Neuronal stem cell (in vitro differentiated cells): ENCODE measurements around the gene RASGRF2.

Source experiments
- DNase-seq: peaks from one replicate; pipeline ENCODE4 v3.0.0-alpha.2; 2013; ENCODE audit warnings: low spot score
- H2AFZ ChIP-seq: one replicate; pipeline ENCODE4 v1.6.1; 2013; ENCODE audit warnings: mild to moderate bottlenecking, low read length, inconsistent platforms
- H2AK5ac ChIP-seq: 2 replicates; pipeline ENCODE4 v1.6.1; 2013; ENCODE audit warnings: low read depth, mild to moderate bottlenecking, inconsistent platforms, low read length, moderate library complexity, mixed read lengths
- H2BK120ac ChIP-seq: 2 replicates; pipeline ENCODE4 v1.6.1; 2013; ENCODE audit warnings: low read depth, mild to moderate bottlenecking, inconsistent platforms, low read length, moderate library complexity, mixed read lengths
- H2BK12ac ChIP-seq: one replicate; pipeline ENCODE4 v1.6.1; 2013; ENCODE audit warnings: low read length, inconsistent platforms
- H2BK15ac ChIP-seq: 2 replicates; pipeline ENCODE4 v1.6.1; 2013; ENCODE audit warnings: mild to moderate bottlenecking, low read length, inconsistent platforms, mixed read lengths
- H2BK5ac ChIP-seq: one replicate; pipeline ENCODE4 v1.6.1; 2013; ENCODE audit warnings: inconsistent platforms, mild to moderate bottlenecking, low read length, moderate library complexity
- H3K14ac ChIP-seq: one replicate; pipeline ENCODE4 v1.6.1; 2013; ENCODE audit warnings: low read length, inconsistent platforms
- H3K18ac ChIP-seq: 2 replicates; pipeline ENCODE4 v1.6.1; 2013; ENCODE audit warnings: low read length, inconsistent platforms
- H3K23ac ChIP-seq: 2 replicates; pipeline ENCODE4 v1.6.1; 2013; ENCODE audit warnings: low read depth, mild to moderate bottlenecking, mixed read lengths, low read length, inconsistent platforms; ENCODE audit not compliant: poor library complexity
- H3K27ac ChIP-seq: replicated peaks from 3 replicates; pipeline ENCODE4 v1.5.1; 2013; ENCODE audit warnings: low read length, inconsistent platforms
- H3K27me3 ChIP-seq, 3 experiments: 2 replicates each; pipeline ENCODE4 v1.6.1; 2013; ENCODE audit warnings: low read length in 3 of 3, mild to moderate bottlenecking in 2 of 3, inconsistent platforms in 1 of 3, low read depth in 1 of 3, mixed read lengths in 1 of 3, moderate library complexity in 1 of 3; ENCODE audit not compliant: control insufficient read depth in 3 of 3, insufficient read depth in 3 of 3
- H3K36me3 ChIP-seq, 2 donors: replicated peaks in 1 of 2; 2 replicates each; pipeline ENCODE4 v1.6.1; 2013; ENCODE audit warnings: low read length in 2 of 2; ENCODE audit not compliant: control insufficient read depth in 2 of 2, insufficient read depth in 2 of 2
- H3K4ac ChIP-seq: 2 replicates; pipeline ENCODE4 v1.6.1; 2013; ENCODE audit warnings: inconsistent platforms, mild to moderate bottlenecking, low read length, moderate library complexity
- H3K4me1 ChIP-seq, 2 donors: 1 replicate in 1 of 2; 2 replicates in 1 of 2; pipeline ENCODE4 v1.6.1; 2013; ENCODE audit warnings: low read length in 2 of 2, low read depth in 1 of 2; ENCODE audit not compliant: control insufficient read depth in 2 of 2, insufficient read depth in 1 of 2
- H3K4me2 ChIP-seq: one replicate; pipeline ENCODE4 v1.6.1; 2013; ENCODE audit warnings: mild to moderate bottlenecking, low read length, inconsistent platforms; ENCODE audit not compliant: insufficient read depth, poor library complexity, severe bottlenecking
- H3K4me3 ChIP-seq, 2 donors: 2 replicates each; pipeline ENCODE4 v1.5.1; 2013; ENCODE audit warnings: low read length in 2 of 2, mild to moderate bottlenecking in 2 of 2, inconsistent platforms in 1 of 2, moderate library complexity in 1 of 2
- H3K79me1 ChIP-seq: one replicate; pipeline ENCODE4 v1.6.1; 2013; ENCODE audit warnings: low read depth, mild to moderate bottlenecking, inconsistent platforms, low read length, moderate library complexity
- H3K9ac ChIP-seq: one replicate; pipeline ENCODE4 v1.6.1; 2013; ENCODE audit warnings: mild to moderate bottlenecking, low read depth, low read length, inconsistent platforms; ENCODE audit not compliant: poor library complexity
- H3K9me3 ChIP-seq, 2 donors: replicated peaks in 1 of 2; 2 replicates each; pipeline versions ENCODE3 to v1.6.1; 2013; ENCODE audit warnings: low read length in 2 of 2, mild to moderate bottlenecking in 2 of 2, inconsistent platforms in 1 of 2, low read depth in 1 of 2, mixed read lengths in 1 of 2, moderate library complexity in 1 of 2; ENCODE audit not compliant: control insufficient read depth in 2 of 2, insufficient read depth in 1 of 2
- H4K8ac ChIP-seq: one replicate; pipeline ENCODE4 v1.6.1; 2013; ENCODE audit warnings: low read depth, mild to moderate bottlenecking, inconsistent platforms, low read length, moderate library complexity
- H4K91ac ChIP-seq: one replicate; pipeline ENCODE4 v1.6.1; 2013; ENCODE audit warnings: low read length, low read depth, mild to moderate bottlenecking, inconsistent platforms; ENCODE audit not compliant: poor library complexity
- WGBS, 2 donors: extraction: QIAGEN DNeasy Blood & Tissue Kit; methylation state at CpG; one replicate each; pipeline ENCODE4 v1.1.7; 2013; ENCODE audit warnings: missing lambda C conversion rate in 2 of 2, mixed read lengths in 1 of 2; ENCODE audit not compliant: insufficient read length in 2 of 2, insufficient replicate concordance in 1 of 2; ENCODE audit errors: extremely low coverage in 2 of 2; 5-methylcytosine and 5-hydroxymethylcytosine counted together

RASGRF2 gene

GRCh38 chr5:81230416-81230815 is 270.3 kb downstream of the RASGRF2 start:
- Histone ChIP-seq H4K8ac (no peak overlapping the region), H3K27me3 (peaks cover 0 to 2% (median 0%) of the 10 kb centered on the region in 3 experiments), H2AFZ (peak overlapping the region; percentile 64), H3K36me3 (peaks cover 0 to 5% of the 10 kb centered on the region in 2 donors), H3K4me1 (peaks cover 0 to 3% of the 10 kb centered on the region in 2 donors), H3K4ac (no peak overlapping the region), H2AK5ac (no peak overlapping the region), H3K14ac (no peak overlapping the region), H2BK5ac (no peak overlapping the region), H4K91ac (no peak overlapping the region), H3K27ac (no peak overlapping the region), H2BK12ac (no peak overlapping the region), H3K23ac (no peak overlapping the region), H2BK15ac (no peak overlapping the region), H2BK120ac (no peak overlapping the region), H3K9me3 (no peaks in the 10 kb centered on the region), H3K4me3 (no peak overlapping the region), H3K79me1 (no peaks in the 10 kb centered on the region), H3K4me2 (no peak overlapping the region), H3K18ac (no peak overlapping the region), H3K9ac (no peak overlapping the region)
- no CpG with 5 or more reads among the region's 8 CpGs for WGBS, 2 donors
- DNase-seq: no peak

- Histone ChIP-seq H3K4me3 (no peak overlapping the region), H2BK5ac (no peak overlapping the region), H3K27ac (no peak overlapping the region), H3K4ac (no peak overlapping the region), H3K23ac (peak overlapping the region; percentile 68), H4K8ac (no peak overlapping the region), H2BK120ac (no peak overlapping the region), H3K36me3 (peaks cover 0 to 11% of the 10 kb centered on the region in 2 donors), H3K4me1 (peaks cover 0 to 3% of the 10 kb centered on the region in 2 donors), H3K9me3 (no peaks in the 10 kb centered on the region), H4K91ac (no peak overlapping the region), H3K18ac (no peak overlapping the region), H3K79me1 (no peaks in the 10 kb centered on the region), H2BK12ac (no peak overlapping the region), H3K14ac (no peak overlapping the region), H3K27me3 (peaks cover 0 to 2% (median 0%) of the 10 kb centered on the region in 3 experiments), H2AK5ac (peak overlapping the region; percentile 2), H3K9ac (no peak overlapping the region), H2AFZ (no peak overlapping the region), H3K4me2 (peak overlapping the region; percentile 90), H2BK15ac (no peak overlapping the region)
- DNase-seq: no peak
- WGBS, 2 donors: no CpG with 5 or more reads among the region's 12 CpGs
Measured at GRCh38 chr5:81232464-81233079, 272.4 kb downstream of the RASGRF2 start.

DNA sequence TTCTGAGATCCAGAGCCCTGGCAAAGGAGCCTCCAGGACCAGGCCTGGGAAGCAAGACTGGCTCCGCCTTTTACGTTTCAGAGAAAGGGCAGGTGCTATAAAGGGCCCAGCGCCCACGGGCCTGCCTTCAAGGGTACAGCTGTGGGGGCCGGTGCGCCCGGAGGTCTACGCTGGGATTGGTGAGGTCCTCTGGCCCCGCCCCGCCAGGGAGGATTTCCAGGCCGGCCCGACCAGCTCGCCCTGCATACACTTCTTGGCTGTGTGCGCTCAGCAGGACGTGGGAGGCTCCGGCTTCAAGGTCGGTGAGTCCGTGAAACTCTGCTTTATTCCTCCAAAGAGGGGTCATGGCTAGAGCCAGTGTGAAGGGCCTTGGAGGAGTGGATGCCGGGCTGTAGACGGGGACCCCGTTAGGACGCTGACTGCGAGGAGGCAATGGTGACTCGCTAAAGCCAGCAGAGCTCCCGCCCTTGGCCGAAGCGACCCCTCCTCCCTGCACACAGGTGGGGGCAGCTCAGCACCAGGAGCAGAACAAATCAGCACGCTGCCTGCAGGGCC is 273.0 kb downstream of the RASGRF2 start, which contains the start of gene CKMT2:
CKMT2 (plus strand) TSS at position 243 of the 555 bp plus-strand sequence. CDS start 17,811 bp downstream, outside the sequence.
- H4K8ac ChIP-seq: no peak within 1 kb of the TSS
- H2BK12ac ChIP-seq: no peak within 1 kb of the TSS
- H3K18ac ChIP-seq: peak within 1 kb of the TSS; percentile 38
- H2BK5ac ChIP-seq: no peak within 1 kb of the TSS
- H3K23ac ChIP-seq: peak within 1 kb of the TSS; percentile 68
- H3K27ac ChIP-seq: no peak within 1 kb of the TSS
- H3K79me1 ChIP-seq: no peaks in the 10 kb centered on the region
- no peak within 1 kb of the TSS for H3K14ac ChIP-seq
- H3K4ac ChIP-seq: no peak within 1 kb of the TSS
- peak within 1 kb of the TSS; percentile 2 for H2AK5ac ChIP-seq
- DNase-seq: peak; percentile 40
- H4K91ac ChIP-seq: no peak within 1 kb of the TSS
- peak within 1 kb of the TSS; percentile 90 for H3K4me2 ChIP-seq
- WGBS, 2 donors: no CpG with 5 or more reads among the region's 28 CpGs
- peak within 1 kb of the TSS; percentile 85 for H3K9ac ChIP-seq
- no peak within 1 kb of the TSS for H2AFZ ChIP-seq
- H3K9me3 ChIP-seq: no peaks in the 10 kb centered on the region
- H3K27me3 ChIP-seq: peaks cover 0 to 2% (median 0%) of the 10 kb centered on the region in 3 experiments
- peaks cover 0 to 3% of the 10 kb centered on the region in 2 donors for H3K4me1 ChIP-seq
- H3K36me3 ChIP-seq: peaks cover 0 to 11% of the 10 kb centered on the region in 2 donors
- H2BK120ac ChIP-seq: no peak within 1 kb of the TSS
- H2BK15ac ChIP-seq: no peak within 1 kb of the TSS
- peak within 1 kb of the TSS in 1 of 2 donors; percentile 75 for H3K4me3 ChIP-seq

GRCh38 chr5:81234299-81234698 is 274.1 kb downstream of the RASGRF2 start:
- no CpG with 5 or more reads among the region's 7 CpGs for WGBS, 2 donors
- Histone ChIP-seq H3K9me3 (no peaks in the 10 kb centered on the region), H3K4ac (no peak overlapping the region), H3K79me1 (no peaks in the 10 kb centered on the region), H3K36me3 (peaks cover 0 to 11% of the 10 kb centered on the region in 2 donors), H4K8ac (no peak overlapping the region), H2AK5ac (no peak overlapping the region), H2BK15ac (no peak overlapping the region), H3K14ac (no peak overlapping the region), H2BK12ac (no peak overlapping the region), H3K9ac (no peak overlapping the region), H2AFZ (no peak overlapping the region), H3K18ac (no peak overlapping the region), H3K4me3 (no peak overlapping the region), H2BK120ac (no peak overlapping the region), H4K91ac (no peak overlapping the region), H3K4me1 (peaks cover 0 to 3% of the 10 kb centered on the region in 2 donors), H3K4me2 (no peak overlapping the region), H3K27ac (no peak overlapping the region), H3K23ac (no peak overlapping the region), H3K27me3 (peaks cover 0 to 2% (median 0%) of the 10 kb centered on the region in 3 experiments), H2BK5ac (no peak overlapping the region)
- no peak for DNase-seq
